ENCODE data around the gene LYSMD2. TPM values are rescaled to one million over a fixed set of nuclear protein-coding genes. Genes with fewer than 3 reads are reported as not detected.

LYSMD2 gene
- total RNA-seq, 4 donors from 2014 or later = 5.5 to 11.1 (median 9.5) TPM

DNA sequence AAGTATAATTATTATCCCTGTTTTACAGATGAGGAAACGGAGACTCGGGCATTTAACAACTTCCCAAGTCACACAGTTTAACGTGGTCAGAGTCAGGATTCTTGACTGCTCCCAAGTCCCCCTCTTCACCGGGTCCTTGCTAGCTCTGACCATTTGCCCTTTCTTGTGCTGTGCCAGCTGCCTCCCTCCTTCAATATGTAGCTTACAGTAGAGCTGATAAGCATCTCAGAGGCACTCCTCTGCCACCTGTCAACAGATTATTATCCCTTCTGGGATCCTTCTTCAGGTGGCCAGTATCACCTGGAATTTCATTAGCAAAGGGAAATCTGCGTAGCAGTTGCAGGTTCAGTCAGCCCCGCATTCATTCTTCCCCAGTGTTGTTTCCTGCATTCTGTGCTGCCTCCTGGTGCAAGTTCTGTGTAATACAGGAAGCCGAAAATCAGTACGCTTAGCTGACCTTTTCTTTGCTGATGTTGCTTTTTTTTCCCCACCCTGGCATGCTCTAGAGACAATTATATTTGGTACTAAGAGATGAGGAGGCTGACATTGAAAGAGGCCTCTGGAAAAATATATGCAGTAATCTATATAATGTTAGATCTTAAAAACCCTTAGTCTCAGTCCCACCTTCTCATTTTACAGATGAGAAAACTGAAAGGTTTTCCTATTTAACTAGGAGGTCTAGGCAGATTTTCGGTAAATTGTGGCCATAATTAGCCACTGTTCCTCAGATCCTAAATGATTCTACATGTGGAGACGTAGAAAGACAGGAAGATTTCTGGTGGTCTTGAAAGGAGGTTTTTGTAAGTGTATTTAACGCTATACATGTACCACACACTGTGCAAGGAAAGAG lies 38.7 kb upstream of the LYSMD2 start:
- TF ChIP-seq, protein P1, sequence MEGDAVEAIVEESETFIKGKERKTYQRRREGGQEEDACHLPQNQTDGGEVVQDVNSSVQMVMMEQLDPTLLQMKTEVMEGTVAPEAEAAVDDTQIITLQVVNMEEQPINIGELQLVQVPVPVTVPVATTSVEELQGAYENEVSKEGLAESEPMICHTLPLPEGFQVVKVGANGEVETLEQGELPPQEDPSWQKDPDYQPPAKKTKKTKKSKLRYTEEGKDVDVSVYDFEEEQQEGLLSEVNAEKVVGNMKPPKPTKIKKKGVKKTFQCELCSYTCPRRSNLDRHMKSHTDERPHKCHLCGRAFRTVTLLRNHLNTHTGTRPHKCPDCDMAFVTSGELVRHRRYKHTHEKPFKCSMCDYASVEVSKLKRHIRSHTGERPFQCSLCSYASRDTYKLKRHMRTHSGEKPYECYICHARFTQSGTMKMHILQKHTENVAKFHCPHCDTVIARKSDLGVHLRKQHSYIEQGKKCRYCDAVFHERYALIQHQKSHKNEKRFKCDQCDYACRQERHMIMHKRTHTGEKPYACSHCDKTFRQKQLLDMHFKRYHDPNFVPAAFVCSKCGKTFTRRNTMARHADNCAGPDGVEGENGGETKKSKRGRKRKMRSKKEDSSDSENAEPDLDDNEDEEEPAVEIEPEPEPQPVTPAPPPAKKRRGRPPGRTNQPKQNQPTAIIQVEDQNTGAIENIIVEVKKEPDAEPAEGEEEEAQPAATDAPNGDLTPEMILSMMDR (IDR thresholded peaks at IDR 0.05; ENCODE audit: low read depth) = no peak

DNA sequence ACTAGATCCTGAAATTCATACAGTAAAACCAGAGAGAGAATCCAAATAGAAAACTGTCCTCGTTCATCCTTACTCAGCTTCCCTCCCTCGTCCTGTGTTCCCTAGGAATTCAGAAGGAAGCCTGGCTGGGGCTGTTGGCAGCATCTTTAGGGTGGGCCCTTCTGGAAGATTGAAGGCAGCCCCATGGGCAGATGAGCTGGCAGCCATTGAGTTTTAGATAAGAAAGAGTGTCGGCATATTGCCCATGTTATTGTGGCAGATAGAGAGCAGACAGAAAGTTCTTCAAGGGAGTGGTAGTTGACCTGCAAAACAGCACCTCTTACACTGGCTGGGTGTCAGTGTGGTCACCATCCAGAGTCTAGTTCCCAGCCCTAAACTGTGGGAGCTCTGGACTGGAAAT lies 37.5 kb upstream of the LYSMD2 start:
- TF ChIP-seq, protein P1 (IDR thresholded peaks at IDR 0.05; ENCODE audit: low read depth) = no peak

DNA sequence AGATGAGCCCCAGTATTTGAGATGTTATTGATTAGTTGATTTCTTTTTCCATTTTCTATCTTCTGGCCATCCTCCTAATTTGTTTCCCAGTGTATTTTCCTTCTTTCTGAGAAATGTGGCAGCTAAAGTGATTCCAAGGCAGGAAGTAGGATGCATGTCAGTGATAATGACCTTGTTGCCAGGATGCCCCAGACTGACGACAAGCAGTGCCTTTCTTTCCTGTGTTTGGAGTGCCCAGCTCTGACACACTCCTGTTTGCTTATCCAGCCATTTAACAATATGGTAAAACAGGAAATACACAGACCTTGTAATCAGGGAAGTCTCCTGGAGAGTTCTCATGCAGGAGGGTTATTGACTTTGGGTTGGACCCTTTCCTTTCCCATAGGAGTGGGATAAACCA lies 34.3 kb upstream of the LYSMD2 start:
- TF ChIP-seq, protein P1 (IDR thresholded peaks at IDR 0.05; ENCODE audit: low read depth) = no peak

DNA sequence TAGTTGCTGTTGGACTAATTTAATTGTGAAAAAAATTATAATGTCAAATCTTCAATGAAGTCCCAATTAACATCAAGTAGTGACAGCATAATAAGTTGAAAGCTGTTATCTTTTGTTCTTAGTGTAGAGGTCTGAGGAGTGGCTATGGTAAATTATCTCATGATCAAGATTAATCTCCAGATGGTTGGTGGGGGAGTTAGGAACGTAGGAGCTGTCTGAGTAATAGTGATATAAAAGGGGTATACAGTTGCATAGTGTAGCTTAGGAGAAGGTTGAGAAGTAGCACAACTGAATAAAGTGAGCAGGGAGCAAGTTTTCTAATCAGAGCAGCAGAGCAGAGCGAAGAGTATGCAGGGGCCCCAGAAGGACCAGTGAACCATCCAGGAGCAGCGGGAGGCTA lies 33.4 kb upstream of the LYSMD2 start:
- TF ChIP-seq, protein P1 (IDR thresholded peaks at IDR 0.05; ENCODE audit: low read depth) = no peak

DNA sequence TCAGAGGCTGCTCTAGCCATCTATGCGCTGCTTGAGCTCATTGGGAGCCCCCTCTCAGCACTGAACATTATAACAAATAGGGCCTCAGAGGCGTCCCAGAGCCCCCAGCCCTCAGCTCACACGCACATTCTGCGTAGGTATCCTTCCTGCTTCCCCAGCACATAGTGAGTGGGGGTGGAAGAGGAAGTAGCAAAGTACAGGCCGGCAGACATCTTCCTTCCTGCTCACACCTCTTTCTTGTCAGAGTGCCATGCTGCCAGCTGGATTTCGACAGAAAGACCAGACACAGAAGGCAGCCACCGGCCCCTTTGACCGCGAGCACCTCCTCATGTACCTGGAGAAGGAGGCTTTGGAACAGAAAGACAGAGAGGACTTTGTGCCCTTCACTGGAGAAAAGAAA lies 30.6 kb upstream of the LYSMD2 start:
- TF ChIP-seq, protein P1 (IDR thresholded peaks at IDR 0.05; ENCODE audit: low read depth) = no peak

DNA sequence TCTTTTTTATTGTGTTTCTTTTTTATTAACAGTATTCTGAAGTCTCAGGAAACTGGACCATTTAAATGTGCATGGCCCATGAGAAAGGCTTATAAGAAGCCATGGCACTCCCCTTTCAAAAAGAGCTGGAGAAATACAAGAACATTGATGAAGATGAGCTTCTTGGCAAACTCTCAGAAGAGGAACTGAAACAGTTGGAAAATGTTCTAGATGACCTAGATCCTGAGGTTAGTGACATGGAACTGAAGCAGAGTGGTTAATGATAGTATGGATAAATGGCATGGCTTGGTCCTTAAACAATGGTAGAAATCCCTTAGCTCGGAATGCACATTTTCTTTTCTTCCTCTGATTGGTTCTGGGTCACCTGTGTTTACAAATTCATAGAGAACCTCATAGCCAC lies 28.9 kb upstream of the LYSMD2 start:
- TF ChIP-seq, protein P1 (IDR thresholded peaks at IDR 0.05; ENCODE audit: low read depth) = no peak

DNA sequence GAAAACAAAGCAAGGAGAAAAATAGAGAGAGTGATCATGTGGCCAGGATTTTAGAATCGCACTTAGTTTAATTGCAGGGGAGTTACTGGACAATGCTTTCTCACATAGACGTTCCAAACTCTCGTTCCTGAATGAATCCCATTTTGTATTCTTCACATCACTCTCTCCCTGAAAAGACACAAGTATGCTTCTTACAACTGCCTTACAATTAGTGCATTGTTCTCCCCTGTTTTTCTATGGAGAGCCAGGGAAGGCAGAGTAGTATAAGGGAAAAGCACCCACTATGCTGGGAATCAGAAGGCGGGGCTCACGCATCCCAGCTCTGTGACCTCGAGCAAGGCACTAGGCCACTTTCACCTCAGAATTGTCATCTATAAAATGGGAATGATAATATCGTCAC lies 28.3 kb upstream of the LYSMD2 start:
- TF ChIP-seq, protein P1 (IDR thresholded peaks at IDR 0.05; ENCODE audit: low read depth) = no peak

Data from subcutaneous adipose tissue (tissue), 4 donors.